ENCODE measurements around the gene ZMYND15. TPM values are rescaled to one million over a fixed set of nuclear protein-coding genes. Genes with fewer than 3 reads are reported as not detected.

The ZMYND15 gene
- total RNA-seq, 3 donors from 2014 or later (not counting 1 experiment from before 2014, with no cell fraction given): 0.52 to 3.5 (median 0.93) TPM

DNA sequence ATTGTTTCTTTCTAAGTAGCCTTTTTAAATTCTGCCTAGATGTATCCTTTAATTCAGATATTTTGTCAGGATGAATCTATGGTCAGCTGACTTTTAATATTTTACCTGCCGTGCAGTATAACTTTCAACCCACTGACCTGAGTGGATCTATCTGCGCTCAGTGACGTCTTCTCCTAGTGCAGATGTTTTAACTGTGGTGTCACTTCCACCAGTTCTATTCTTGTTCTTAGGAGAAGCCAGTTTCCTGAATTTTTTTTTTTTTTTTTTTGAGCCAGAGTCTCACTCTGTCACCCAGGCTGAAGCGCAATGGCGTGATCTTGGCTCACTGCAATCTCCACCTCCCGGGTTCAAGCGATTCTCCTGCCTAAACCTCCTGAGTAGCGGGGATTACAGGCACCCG, 27.1 kb downstream of the ZMYND15 start:
- WGBS (ENCODE audit: insufficient coverage): 83% methylated on average over 9 of the region's 9 CpGs
- ATAC-seq (no peak), DNase-seq (no peak)
- no peak for TF ChIP-seq CTCF (IDR thresholded peaks at IDR 0.05)
- no peak overlapping the region for H3K27ac Mint-ChIP-seq
- H3K4me1 Mint-ChIP-seq: no peaks in the 10 kb centered on the region
- peaks cover 5 to 16% of the 10 kb centered on the region in 2 donors for H3K27me3 Mint-ChIP-seq (ENCODE audit: low read depth in 2 of 2)
- H3K27me3 ChIP-seq (ENCODE audit: control insufficient read depth, insufficient read depth, low read length): no peaks in the 10 kb centered on the region
- no peak overlapping the region for H3K4me3 Mint-ChIP-seq
- intact Hi-C loops (cut with micrococcal nuclease): no loop called here
- no peaks in the 10 kb centered on the region for H3K9me3 Mint-ChIP-seq
- H3K36me3 Mint-ChIP-seq: no peaks in the 10 kb centered on the region
- peak overlapping the region; percentile 11 for H3K27ac ChIP-seq (ENCODE audit: low read length)
- H3K9me3 ChIP-seq (ENCODE audit: control insufficient read depth, insufficient read depth, low read length): no peaks in the 10 kb centered on the region
- H3K4me3 ChIP-seq (ENCODE audit: low read length): no peak overlapping the region
- H3K36me3 ChIP-seq (ENCODE audit: control insufficient read depth, insufficient read depth, low read length): no peaks in the 10 kb centered on the region
- no peaks in the 10 kb centered on the region for H3K4me1 ChIP-seq (ENCODE audit: control insufficient read depth, insufficient read depth, low read length)

DNA sequence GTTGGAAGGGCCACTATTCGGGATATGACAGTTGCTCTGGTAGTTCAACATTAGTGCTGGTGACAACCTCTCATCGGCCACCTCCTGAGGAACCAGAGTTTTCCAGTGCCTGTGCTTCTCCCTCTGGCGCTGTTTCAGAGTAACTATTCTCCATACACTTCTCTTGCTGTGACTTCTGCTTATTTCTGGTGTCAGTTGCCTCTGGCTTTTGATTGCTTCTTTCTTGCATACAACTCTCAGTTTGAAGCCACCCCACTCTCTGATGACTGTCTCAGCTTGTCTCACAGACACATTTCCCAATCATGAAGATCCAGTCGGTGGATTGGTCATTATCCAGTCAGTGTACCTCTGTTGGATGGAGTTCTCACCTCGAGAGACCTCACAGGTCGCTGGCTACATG, 28.7 kb downstream of the ZMYND15 start:
- ATAC-seq: peak in 1 of 3 donors; percentile 15
- no peaks in the 10 kb centered on the region for H3K9me3 ChIP-seq (ENCODE audit: control insufficient read depth, insufficient read depth, low read length)
- H3K4me1 ChIP-seq (ENCODE audit: control insufficient read depth, insufficient read depth, low read length): no peaks in the 10 kb centered on the region
- H3K4me3 Mint-ChIP-seq: no peak overlapping the region
- no peak overlapping the region for H3K27ac ChIP-seq (ENCODE audit: low read length)
- H3K36me3 Mint-ChIP-seq: no peaks in the 10 kb centered on the region
- H3K9me3 Mint-ChIP-seq: no peaks in the 10 kb centered on the region
- no peak overlapping the region for H3K4me3 ChIP-seq (ENCODE audit: low read length)
- intact Hi-C loops (cut with micrococcal nuclease): no loop called here
- H3K27me3 Mint-ChIP-seq (ENCODE audit: low read depth in 2 of 2): peaks cover 5 to 16% of the 10 kb centered on the region in 2 donors
- no peaks in the 10 kb centered on the region for H3K27me3 ChIP-seq (ENCODE audit: control insufficient read depth, insufficient read depth, low read length)
- peak overlapping the region in 1 of 2 donors; percentile 21 for H3K27ac Mint-ChIP-seq
- H3K36me3 ChIP-seq (ENCODE audit: control insufficient read depth, insufficient read depth, low read length): no peaks in the 10 kb centered on the region
- H3K4me1 Mint-ChIP-seq: no peaks in the 10 kb centered on the region
- no peak for DNase-seq
- TF ChIP-seq CTCF (IDR thresholded peaks at IDR 0.05): no peak
- 87% methylated on average over 6 of the region's 6 CpGs for WGBS (ENCODE audit: insufficient coverage)

DNA sequence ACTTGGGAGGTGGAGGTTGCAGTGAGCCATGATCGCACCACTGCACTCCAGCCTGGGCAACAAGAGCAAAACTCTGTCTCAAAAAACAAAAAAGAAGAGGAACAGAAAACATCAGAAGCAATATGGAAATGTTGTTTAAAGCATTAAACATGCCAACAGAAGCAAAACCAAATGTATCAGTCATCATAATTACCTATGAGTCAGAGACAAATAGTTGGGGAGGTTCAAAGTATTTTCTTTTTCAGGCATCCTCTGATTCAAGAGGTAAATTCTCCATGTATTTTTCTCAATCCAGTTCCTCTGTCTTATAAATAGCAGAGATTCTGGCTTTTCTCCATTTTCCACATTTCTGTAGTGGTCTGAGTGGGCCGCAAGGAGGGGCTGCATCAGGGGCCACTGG, 30.0 kb downstream of the ZMYND15 start:
- TF ChIP-seq CTCF (IDR thresholded peaks at IDR 0.05): no peak
- H3K9me3 Mint-ChIP-seq: no peaks in the 10 kb centered on the region
- DNase-seq: no peak
- Histone ChIP-seq H3K4me3 (ENCODE audit: low read length) (no peak overlapping the region), H3K27me3 (ENCODE audit: control insufficient read depth, insufficient read depth, low read length) (no peaks in the 10 kb centered on the region), H3K9me3 (ENCODE audit: control insufficient read depth, insufficient read depth, low read length) (no peaks in the 10 kb centered on the region), H3K4me1 (ENCODE audit: control insufficient read depth, insufficient read depth, low read length) (no peaks in the 10 kb centered on the region), H3K27ac (ENCODE audit: low read length) (no peak overlapping the region), H3K36me3 (ENCODE audit: control insufficient read depth, insufficient read depth, low read length) (no peaks in the 10 kb centered on the region)
- H3K4me3 Mint-ChIP-seq: no peak overlapping the region
- intact Hi-C loops (cut with micrococcal nuclease): no loop called here
- no peaks in the 10 kb centered on the region for H3K4me1 Mint-ChIP-seq
- no peaks in the 10 kb centered on the region for H3K36me3 Mint-ChIP-seq
- peaks cover 5 to 16% of the 10 kb centered on the region in 2 donors for H3K27me3 Mint-ChIP-seq (ENCODE audit: low read depth in 2 of 2)
- H3K27ac Mint-ChIP-seq: no peak overlapping the region
- WGBS (ENCODE audit: insufficient coverage): 97% methylated on average over 2 of the region's 2 CpGs
- ATAC-seq: no peak

- no peak within 1 kb of the TSS for H3K4me3 Mint-ChIP-seq
- no peak within 1 kb of the TSS for H3K27ac Mint-ChIP-seq
- Histone ChIP-seq H3K27ac (ENCODE audit: low read length) (no peak within 1 kb of the TSS), H3K9me3 (ENCODE audit: control insufficient read depth, insufficient read depth, low read length) (no peaks in the 10 kb centered on the region), H3K27me3 (ENCODE audit: control insufficient read depth, insufficient read depth, low read length) (no peaks in the 10 kb centered on the region), H3K4me3 (ENCODE audit: low read length) (no peak within 1 kb of the TSS), H3K4me1 (ENCODE audit: control insufficient read depth, insufficient read depth, low read length) (no peaks in the 10 kb centered on the region), H3K36me3 (ENCODE audit: control insufficient read depth, insufficient read depth, low read length) (no peaks in the 10 kb centered on the region)
- no peak for ATAC-seq
- no peaks in the 10 kb centered on the region for H3K36me3 Mint-ChIP-seq
- no peak for TF ChIP-seq CTCF (IDR thresholded peaks at IDR 0.05)
- WGBS (ENCODE audit: insufficient coverage): 72% methylated on average over 13 of the region's 13 CpGs
- H3K9me3 Mint-ChIP-seq: no peaks in the 10 kb centered on the region
- H3K27me3 Mint-ChIP-seq (ENCODE audit: low read depth in 2 of 2): peaks cover 5 to 20% of the 10 kb centered on the region in 2 donors
- H3K4me1 Mint-ChIP-seq: no peaks in the 10 kb centered on the region
- intact Hi-C loops (cut with micrococcal nuclease): no loop called here
- DNase-seq: no peak
Observed at GRCh38 chr17:4771519-4772234, 32.0 kb downstream of the ZMYND15 start, which contains the start of gene TM4SF5. Gene TM4SF5, plus strand, starts transcription at chr17:4771886. Its CDS starts 37 bp downstream, at chr17:4771923.

All from natural killer cell (primary cell).